Stomach smooth muscle (tissue), 2 donors: ENCODE results near the gene BORCS8.
"Not testable (repeated sequence)": the region's sequence is repeated elsewhere in the genome, so short reads cannot be mapped to it uniquely, and the experiment has no call there.

ENCODE experiments used
- H3K27ac ChIP-seq: one replicate; pipeline ENCODE4 v1.7.0; 2013; ENCODE audit warnings: mild to moderate bottlenecking, low read length, inconsistent platforms
- H3K27me3 ChIP-seq, 2 donors: one replicate each; pipeline ENCODE4 v1.7.0; 2013; ENCODE audit warnings: low read length in 2 of 2; ENCODE audit not compliant: insufficient read depth in 2 of 2, control insufficient read depth in 1 of 2
- H3K36me3 ChIP-seq, 2 donors: one replicate each; pipeline ENCODE4 v1.7.0; 2013; ENCODE audit warnings: low read length in 2 of 2; ENCODE audit not compliant: control insufficient read depth in 2 of 2, insufficient read depth in 2 of 2
- H3K4me1 ChIP-seq: one replicate; pipeline ENCODE4 v1.7.0; 2013; ENCODE audit warnings: low read length; ENCODE audit not compliant: control insufficient read depth, insufficient read depth
- H3K4me3 ChIP-seq, 2 donors: one replicate each; pipeline ENCODE4 v1.7.0; 2013; ENCODE audit warnings: low read length in 2 of 2
- H3K9ac ChIP-seq, 2 donors: one replicate each; pipeline ENCODE4 v1.7.0; 2013; ENCODE audit warnings: low read length in 2 of 2, mild to moderate bottlenecking in 1 of 2
- H3K9me3 ChIP-seq, 2 donors: one replicate each; pipeline ENCODE4 v1.7.0; 2013; ENCODE audit warnings: low read length in 2 of 2; ENCODE audit not compliant: control insufficient read depth in 2 of 2
- donor health status: healthy.
- donor health status: Pancreatic carcinoma.

Gene BORCS8

DNA sequence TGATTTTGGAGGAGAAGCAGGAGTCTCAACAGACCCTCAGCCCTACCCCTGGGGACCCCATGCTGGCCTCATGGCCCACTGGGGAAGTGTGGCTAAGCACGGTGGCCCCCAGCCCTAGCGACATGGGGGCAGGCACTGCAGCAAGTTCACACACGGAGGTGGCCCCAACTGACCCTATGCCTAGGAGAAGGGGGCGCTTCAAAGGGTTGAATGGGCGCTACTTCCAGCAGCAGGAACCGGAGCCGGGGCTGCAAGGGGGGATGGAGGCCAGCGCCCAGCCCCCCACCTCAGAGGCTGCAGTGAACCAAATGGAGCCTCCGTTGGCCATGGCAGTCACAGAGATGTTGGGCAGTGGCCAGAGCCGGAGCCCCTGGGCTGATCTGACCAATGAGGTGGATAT lies 34.7 kb upstream of the BORCS8 start:
- no peak overlapping the region for H3K9ac ChIP-seq
- no peak overlapping the region for H3K4me3 ChIP-seq
- no peaks in the 10 kb centered on the region for H3K9me3 ChIP-seq
- H3K27me3 ChIP-seq: peaks cover 35 to 42% of the 10 kb centered on the region in 2 donors
- no peaks in the 10 kb centered on the region for H3K36me3 ChIP-seq
- no peak overlapping the region for H3K27ac ChIP-seq
- H3K4me1 ChIP-seq: peaks cover 6% of the 10 kb centered on the region

DNA sequence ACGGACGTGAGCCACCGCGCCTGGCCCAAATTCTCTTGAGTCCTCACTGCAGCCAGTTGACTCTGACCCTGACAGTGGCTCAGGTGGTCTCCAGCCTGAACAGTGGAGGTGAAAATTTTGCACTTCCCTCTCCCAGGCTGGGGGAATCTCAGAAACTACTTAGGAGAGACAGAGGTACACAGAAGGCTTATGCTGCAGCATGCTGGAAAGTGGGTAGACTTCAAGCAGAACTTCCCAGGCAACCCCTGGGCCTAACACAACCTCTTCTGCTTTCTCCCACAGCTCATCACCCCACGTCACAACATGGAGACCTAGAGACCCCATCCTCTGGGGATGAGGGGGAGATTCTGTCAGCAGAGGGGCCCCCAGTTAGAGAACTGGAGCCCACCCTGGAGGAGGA lies 34.3 kb upstream of the BORCS8 start:
- H3K36me3 ChIP-seq: no peaks in the 10 kb centered on the region
- H3K4me1 ChIP-seq: peaks cover 6% of the 10 kb centered on the region
- H3K9ac ChIP-seq: no peak overlapping the region
- H3K4me3 ChIP-seq: no peak overlapping the region
- H3K27ac ChIP-seq: no peak overlapping the region
- peaks cover 35 to 42% of the 10 kb centered on the region in 2 donors for H3K27me3 ChIP-seq
- no peaks in the 10 kb centered on the region for H3K9me3 ChIP-seq

DNA sequence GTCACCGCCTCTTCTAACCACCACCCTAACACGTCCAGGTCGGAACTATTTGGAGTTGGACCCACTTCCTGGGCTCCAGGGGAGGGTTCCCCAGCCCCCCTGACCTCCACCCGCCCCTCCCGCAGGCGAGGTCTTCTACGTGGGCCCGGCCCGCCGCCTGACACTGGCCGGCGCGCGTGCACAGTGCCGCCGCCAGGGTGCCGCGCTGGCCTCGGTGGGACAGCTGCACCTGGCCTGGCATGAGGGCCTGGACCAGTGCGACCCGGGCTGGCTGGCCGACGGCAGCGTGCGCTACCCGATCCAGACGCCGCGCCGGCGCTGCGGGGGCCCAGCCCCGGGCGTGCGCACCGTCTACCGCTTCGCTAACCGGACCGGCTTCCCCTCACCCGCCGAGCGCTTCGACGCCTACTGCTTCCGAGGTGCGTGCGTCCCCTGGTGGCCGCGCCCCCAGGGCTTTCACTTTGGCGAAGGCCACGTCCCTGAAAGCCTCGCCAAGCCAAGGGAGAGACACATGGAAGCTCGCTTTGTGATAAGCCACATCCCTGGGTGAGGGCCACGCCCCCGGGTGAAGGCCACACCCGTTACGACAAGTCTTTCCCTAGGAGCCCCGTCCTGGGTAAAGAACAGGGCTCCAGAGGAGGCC lies 33.0 kb upstream of the BORCS8 start:
- H3K9ac ChIP-seq: no peak overlapping the region
- H3K36me3 ChIP-seq: no peaks in the 10 kb centered on the region
- no peaks in the 10 kb centered on the region for H3K9me3 ChIP-seq
- H3K4me3 ChIP-seq: peak overlapping the region; percentile 8 to 62
- peaks cover 35 to 42% of the 10 kb centered on the region in 2 donors for H3K27me3 ChIP-seq
- H3K27ac ChIP-seq: no peak overlapping the region
- H3K4me1 ChIP-seq: peaks cover 6% of the 10 kb centered on the region

DNA sequence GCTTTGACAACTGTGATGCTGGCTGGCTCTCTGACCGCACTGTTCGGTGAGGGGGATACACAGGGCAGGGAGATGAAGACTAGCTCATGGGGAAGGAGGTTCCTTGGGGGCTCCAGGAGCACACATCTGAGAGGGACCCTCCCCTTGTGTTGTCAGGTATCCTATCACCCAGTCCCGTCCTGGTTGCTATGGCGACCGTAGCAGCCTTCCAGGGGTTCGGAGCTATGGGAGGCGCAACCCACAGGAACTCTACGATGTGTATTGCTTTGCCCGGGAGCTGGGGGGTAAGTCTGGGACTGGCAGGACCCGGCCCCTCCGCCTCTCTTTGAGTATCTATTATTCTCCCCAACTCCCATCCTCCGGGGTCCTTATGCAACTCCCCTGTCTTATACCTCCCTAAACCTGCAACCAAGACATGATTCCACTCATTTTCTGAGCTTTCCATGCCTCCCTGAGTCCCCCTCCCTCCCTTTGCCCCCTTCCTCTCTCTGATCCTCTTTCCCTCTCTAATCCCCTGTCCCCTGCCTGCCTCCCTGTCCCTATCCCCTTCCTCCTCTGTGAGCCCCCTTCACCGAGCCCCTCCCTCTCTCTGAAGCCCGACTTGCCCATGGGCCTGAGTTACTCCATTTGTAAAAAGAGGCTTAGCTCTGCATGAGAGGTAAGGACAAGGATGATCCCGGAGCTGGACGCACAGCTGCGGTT lies 32.3 kb upstream of the BORCS8 start:
- Histone ChIP-seq H3K9me3 (no peaks in the 10 kb centered on the region), H3K36me3 (no peaks in the 10 kb centered on the region), H3K4me3 (no peak overlapping the region), H3K4me1 (peaks cover 6% of the 10 kb centered on the region), H3K27me3 (peaks cover 35 to 42% of the 10 kb centered on the region in 2 donors), H3K9ac (no peak overlapping the region), H3K27ac (no peak overlapping the region)

DNA sequence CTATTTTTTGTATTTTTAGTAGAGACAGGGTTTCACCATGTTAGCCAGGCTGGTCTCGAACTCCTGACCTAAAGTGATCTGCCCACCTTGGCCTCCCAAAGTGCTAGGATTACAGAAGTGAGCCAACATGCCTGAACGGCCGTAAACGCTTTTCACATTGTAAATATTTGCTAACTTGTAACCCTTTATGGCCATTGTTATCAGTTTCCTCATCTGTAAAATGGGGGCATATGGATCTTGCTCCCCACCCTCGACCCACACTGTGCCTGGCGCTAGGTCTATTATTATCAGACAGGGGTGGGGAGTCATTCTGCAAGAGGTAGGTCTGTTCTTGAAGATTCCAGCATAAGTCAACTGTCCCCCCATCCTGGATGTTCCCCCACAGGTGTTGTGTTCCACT lies 31.7 kb upstream of the BORCS8 start:
- H3K9me3 ChIP-seq: no peaks in the 10 kb centered on the region
- peaks cover 6% of the 10 kb centered on the region for H3K4me1 ChIP-seq
- no peaks in the 10 kb centered on the region for H3K36me3 ChIP-seq
- no peak overlapping the region for H3K4me3 ChIP-seq
- no peak overlapping the region for H3K27ac ChIP-seq
- H3K27me3 ChIP-seq: peaks cover 35 to 42% of the 10 kb centered on the region in 2 donors
- H3K9ac ChIP-seq: no peak overlapping the region

DNA sequence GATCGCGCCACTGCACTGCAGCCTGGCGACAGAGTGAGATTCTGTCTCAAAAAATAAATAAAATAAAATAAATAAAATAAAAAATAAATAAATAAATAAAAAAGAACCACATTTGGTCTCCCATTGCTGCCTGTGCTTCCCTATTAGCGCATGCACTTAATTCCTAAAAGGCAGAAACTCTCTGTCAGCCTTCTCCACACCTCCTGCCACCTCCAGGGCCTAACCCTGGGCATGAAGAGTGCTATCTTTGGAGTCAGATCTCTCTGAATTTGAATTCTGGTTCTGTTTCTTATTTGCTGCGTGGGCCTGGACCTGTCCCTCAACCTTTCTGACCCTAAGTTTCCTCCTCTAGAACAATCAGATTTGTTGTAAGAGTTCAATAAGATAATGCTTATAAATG lies 31.1 kb upstream of the BORCS8 start:
- Histone ChIP-seq H3K9ac (no peak overlapping the region), H3K9me3 (no peaks in the 10 kb centered on the region), H3K27ac (no peak overlapping the region), H3K4me3 (no peak overlapping the region), H3K27me3 (peaks cover 34 to 40% of the 10 kb centered on the region in 2 donors), H3K36me3 (no peaks in the 10 kb centered on the region), H3K4me1 (peaks cover 6% of the 10 kb centered on the region)

DNA sequence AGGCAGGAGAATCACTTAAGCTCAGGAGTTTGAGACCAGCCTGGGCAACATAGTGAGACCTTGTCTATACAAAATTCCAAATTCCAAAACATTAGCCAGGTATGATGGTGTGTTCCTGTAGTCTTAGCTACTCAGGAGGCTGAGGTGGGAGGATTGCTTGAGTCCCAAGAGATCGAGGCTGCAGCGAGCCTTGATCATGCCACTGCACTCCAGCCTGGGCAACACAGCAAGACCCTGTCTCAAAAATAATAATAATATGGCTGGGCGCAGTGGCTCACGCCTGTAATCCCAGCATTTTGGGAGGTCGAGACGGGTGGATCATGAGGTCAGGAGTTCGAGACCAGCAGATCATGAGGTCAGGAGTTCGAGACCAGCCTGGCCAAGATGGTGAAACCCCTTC lies 29.0 kb upstream of the BORCS8 start:
- not testable (repeated sequence) for H3K27ac ChIP-seq

DNA sequence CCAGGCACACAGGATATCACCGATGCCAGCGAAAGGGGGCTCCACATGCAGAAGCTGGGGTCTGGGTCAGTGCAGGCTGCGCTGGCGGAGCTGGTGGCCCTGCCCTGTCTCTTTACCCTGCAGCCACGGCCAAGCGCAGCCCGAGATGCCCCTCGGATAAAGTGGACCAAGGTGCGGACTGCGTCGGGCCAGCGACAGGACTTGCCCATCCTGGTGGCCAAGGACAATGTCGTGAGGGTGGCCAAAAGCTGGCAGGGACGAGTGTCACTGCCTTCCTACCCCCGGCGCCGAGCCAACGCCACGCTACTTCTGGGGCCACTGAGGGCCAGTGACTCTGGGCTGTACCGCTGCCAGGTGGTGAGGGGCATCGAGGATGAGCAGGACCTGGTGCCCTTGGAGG lies 27.0 kb upstream of the BORCS8 start:
- Histone ChIP-seq H3K9me3 (no peaks in the 10 kb centered on the region), H3K27ac (no peak overlapping the region), H3K27me3 (peaks cover 9 to 23% of the 10 kb centered on the region in 2 donors), H3K9ac (no peak overlapping the region), H3K4me1 (no peaks in the 10 kb centered on the region), H3K36me3 (no peaks in the 10 kb centered on the region), H3K4me3 (no peak overlapping the region)

More for the DNA sequence above, 29.0 kb upstream of the BORCS8 start:
- H3K36me3 ChIP-seq, H3K9me3 ChIP-seq, H3K4me1 ChIP-seq, H3K4me3 ChIP-seq, H3K9ac ChIP-seq: not testable (repeated sequence)
- peaks cover 21 to 23% of the 10 kb centered on the region in 2 donors for H3K27me3 ChIP-seq

DNA sequence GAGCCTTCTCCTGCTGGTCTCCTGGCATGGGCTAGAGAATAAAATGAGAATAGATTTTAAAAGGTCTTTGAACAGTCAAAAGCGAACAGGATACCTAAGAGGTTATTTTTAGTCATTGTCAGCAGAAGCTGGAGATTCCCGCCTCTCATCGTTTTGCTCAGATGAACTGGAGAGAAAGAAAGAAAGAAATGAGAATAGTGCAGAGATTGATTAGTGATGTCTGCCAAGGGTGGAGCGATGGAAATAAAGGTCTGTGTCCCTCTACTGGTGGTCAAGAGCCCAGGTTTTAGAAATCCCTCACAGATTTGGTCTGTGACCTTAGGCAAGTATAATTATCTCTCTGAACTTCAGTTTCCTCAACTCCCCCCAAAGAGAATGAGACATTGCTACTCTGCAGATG lies 25.1 kb upstream of the BORCS8 start:
- no peak overlapping the region for H3K9ac ChIP-seq
- H3K4me3 ChIP-seq: no peak overlapping the region
- no peak overlapping the region for H3K27ac ChIP-seq
- peaks cover 23 to 30% of the 10 kb centered on the region in 2 donors for H3K27me3 ChIP-seq
- no peaks in the 10 kb centered on the region for H3K36me3 ChIP-seq
- no peaks in the 10 kb centered on the region for H3K9me3 ChIP-seq
- H3K4me1 ChIP-seq: no peaks in the 10 kb centered on the region

DNA sequence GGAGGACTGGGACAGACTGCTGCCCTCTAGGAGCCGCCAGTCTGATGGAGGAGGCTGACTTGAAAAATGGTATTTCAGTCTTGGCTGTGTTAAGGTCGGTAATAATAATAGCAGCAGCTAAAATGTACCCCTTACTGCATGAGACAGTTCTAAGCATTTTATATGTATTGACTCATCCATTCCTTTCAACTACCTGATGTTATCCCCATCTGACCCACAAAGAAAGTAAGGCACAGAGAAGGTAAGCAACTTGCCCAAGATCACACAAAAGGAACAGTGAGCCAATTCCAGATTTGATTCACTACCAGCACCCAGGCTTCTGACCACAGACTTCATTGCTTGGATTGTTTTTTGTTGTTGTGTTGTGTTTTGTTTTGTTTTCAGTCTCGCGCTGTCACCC lies 23.8 kb upstream of the BORCS8 start:
- no peak overlapping the region for H3K9ac ChIP-seq
- H3K27me3 ChIP-seq: peaks cover 33 to 38% of the 10 kb centered on the region in 2 donors
- H3K4me3 ChIP-seq: no peak overlapping the region
- no peaks in the 10 kb centered on the region for H3K4me1 ChIP-seq
- no peaks in the 10 kb centered on the region for H3K36me3 ChIP-seq
- no peaks in the 10 kb centered on the region for H3K9me3 ChIP-seq
- H3K27ac ChIP-seq: no peak overlapping the region

DNA sequence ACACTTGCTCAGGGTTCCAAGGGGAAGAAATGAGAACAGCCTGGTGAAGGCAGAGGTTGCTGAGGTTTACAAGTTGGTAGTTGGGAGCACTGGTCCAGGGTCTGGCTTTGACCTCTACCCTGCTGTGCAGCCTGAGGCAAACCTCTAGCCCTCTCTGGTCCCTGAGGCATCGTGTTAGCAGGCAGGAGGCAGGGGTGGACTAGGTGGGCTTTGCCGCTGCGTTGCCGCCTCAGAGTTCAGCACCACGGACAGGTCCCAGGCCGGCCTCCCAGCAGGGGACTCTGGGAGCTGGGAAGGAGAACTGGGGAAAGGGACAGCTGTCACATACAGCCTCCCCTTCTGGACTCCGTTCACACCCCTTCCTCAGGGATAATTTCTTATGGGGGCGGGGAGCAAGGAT lies 22.9 kb upstream of the BORCS8 start:
- H3K36me3 ChIP-seq: no peaks in the 10 kb centered on the region
- no peaks in the 10 kb centered on the region for H3K4me1 ChIP-seq
- peaks cover 33 to 38% of the 10 kb centered on the region in 2 donors for H3K27me3 ChIP-seq
- no peak overlapping the region for H3K9ac ChIP-seq
- H3K27ac ChIP-seq: no peak overlapping the region
- no peaks in the 10 kb centered on the region for H3K9me3 ChIP-seq
- no peak overlapping the region for H3K4me3 ChIP-seq
